Measurements from ENCODE around the gene SLC35G2.
"Not testable (repeated sequence)": the region's sequence is repeated elsewhere in the genome, so short reads cannot be mapped to it uniquely, and the experiment has no call there.

SLC35G2 gene

GRCh38 chr3:136788154-136788553 is 30.8 kb upstream of the SLC35G2 start:
- peaks cover 7% of the 10 kb centered on the region for H3K27me3 Mint-ChIP-seq (ENCODE audit: low read depth)
- no peak overlapping the region for H3K27ac Mint-ChIP-seq
- TF ChIP-seq CTCF (IDR thresholded peaks at IDR 0.05; ENCODE audit: unreplicated experiment in 3 of 3): no peak
- peaks cover 47% of the 10 kb centered on the region for H3K4me1 Mint-ChIP-seq
- no peaks in the 10 kb centered on the region for H3K36me3 Mint-ChIP-seq (ENCODE audit: low read depth)
- no peak overlapping the region for H3K4me3 Mint-ChIP-seq
- H3K9me3 Mint-ChIP-seq: peaks cover 2% of the 10 kb centered on the region

GRCh38 chr3:136789976-136790375 is 28.9 kb upstream of the SLC35G2 start:
- H3K27me3 Mint-ChIP-seq (ENCODE audit: low read depth): peaks cover 7% of the 10 kb centered on the region
- no peak overlapping the region for H3K4me3 Mint-ChIP-seq
- peaks cover 36% of the 10 kb centered on the region for H3K4me1 Mint-ChIP-seq
- H3K9me3 Mint-ChIP-seq: no peaks in the 10 kb centered on the region
- peak overlapping the region in 2 of 3 experiments; percentile 20 to 34 for H3K27ac Mint-ChIP-seq
- no peaks in the 10 kb centered on the region for H3K36me3 Mint-ChIP-seq (ENCODE audit: low read depth)
- TF ChIP-seq CTCF (IDR thresholded peaks at IDR 0.05; ENCODE audit: unreplicated experiment in 3 of 3): no peak

- Mint-ChIP-seq H3K4me1 (peaks cover 32% of the 10 kb centered on the region), H3K27me3 (ENCODE audit: low read depth) (peaks cover 7% of the 10 kb centered on the region), H3K27ac (no peak overlapping the region), H3K4me3 (no peak overlapping the region), H3K9me3 (no peaks in the 10 kb centered on the region), H3K36me3 (ENCODE audit: low read depth) (no peaks in the 10 kb centered on the region)
- TF ChIP-seq CTCF (IDR thresholded peaks at IDR 0.05; ENCODE audit: unreplicated experiment in 3 of 3): no peak
These were observed 28.1 kb upstream of the SLC35G2 start for GRCh38 chr3:136790786-136791185.

- H3K9me3 Mint-ChIP-seq: no peaks in the 10 kb centered on the region
- H3K27me3 Mint-ChIP-seq (ENCODE audit: low read depth): peaks cover 7% of the 10 kb centered on the region
- H3K4me1 Mint-ChIP-seq: peaks cover 15% of the 10 kb centered on the region
- no peak overlapping the region for H3K27ac Mint-ChIP-seq
- TF ChIP-seq CTCF (IDR thresholded peaks at IDR 0.05; ENCODE audit: unreplicated experiment in 3 of 3): no peak
- H3K4me3 Mint-ChIP-seq: no peak overlapping the region
- no peaks in the 10 kb centered on the region for H3K36me3 Mint-ChIP-seq (ENCODE audit: low read depth)
These were observed 26.2 kb upstream of the SLC35G2 start for GRCh38 chr3:136792556-136793330.

GRCh38 chr3:136801146-136801545 is 17.8 kb upstream of the SLC35G2 start:
- H3K27me3 Mint-ChIP-seq (ENCODE audit: low read depth); H3K9me3 Mint-ChIP-seq; H3K27ac Mint-ChIP-seq; H3K36me3 Mint-ChIP-seq (ENCODE audit: low read depth); H3K4me3 Mint-ChIP-seq; H3K4me1 Mint-ChIP-seq: not testable (repeated sequence)

- H3K4me1 Mint-ChIP-seq: peaks cover 7% of the 10 kb centered on the region
- no peak for TF ChIP-seq CTCF (IDR thresholded peaks at IDR 0.05; ENCODE audit: unreplicated experiment in 3 of 3)
- H3K27ac Mint-ChIP-seq: peak overlapping the region in 1 of 3 experiments; percentile 9
- H3K27me3 Mint-ChIP-seq (ENCODE audit: low read depth): no peaks in the 10 kb centered on the region
- H3K9me3 Mint-ChIP-seq: no peaks in the 10 kb centered on the region
- H3K4me3 Mint-ChIP-seq: no peak overlapping the region
- H3K36me3 Mint-ChIP-seq (ENCODE audit: low read depth): no peaks in the 10 kb centered on the region
These were observed 16.4 kb upstream of the SLC35G2 start for GRCh38 chr3:136802481-136802996.

All from nephron (organoid).